Stimulated activated naive CD4-positive, alpha-beta T cell treated with Interleukin-2 at 50 U/mL for 16 hours (primary cell): ENCODE measurements around the gene ATP5F1D.
A peak's percentile ranks its signal among the peaks of the same experiment; 100 is the strongest.
"Not testable (repeated sequence)": the region's sequence is repeated elsewhere in the genome, so short reads cannot be mapped to it uniquely, and the experiment has no call there.

Source experiments
- DNase-seq: peaks from one replicate; lab custom pipeline; 2025; lab: John Stamatoyannopoulos, UW

ATP5F1D gene

GRCh38 chr19:1233115-1233667 is 8.4 kb upstream of the ATP5F1D start:
- no peak for DNase-seq

DNA sequence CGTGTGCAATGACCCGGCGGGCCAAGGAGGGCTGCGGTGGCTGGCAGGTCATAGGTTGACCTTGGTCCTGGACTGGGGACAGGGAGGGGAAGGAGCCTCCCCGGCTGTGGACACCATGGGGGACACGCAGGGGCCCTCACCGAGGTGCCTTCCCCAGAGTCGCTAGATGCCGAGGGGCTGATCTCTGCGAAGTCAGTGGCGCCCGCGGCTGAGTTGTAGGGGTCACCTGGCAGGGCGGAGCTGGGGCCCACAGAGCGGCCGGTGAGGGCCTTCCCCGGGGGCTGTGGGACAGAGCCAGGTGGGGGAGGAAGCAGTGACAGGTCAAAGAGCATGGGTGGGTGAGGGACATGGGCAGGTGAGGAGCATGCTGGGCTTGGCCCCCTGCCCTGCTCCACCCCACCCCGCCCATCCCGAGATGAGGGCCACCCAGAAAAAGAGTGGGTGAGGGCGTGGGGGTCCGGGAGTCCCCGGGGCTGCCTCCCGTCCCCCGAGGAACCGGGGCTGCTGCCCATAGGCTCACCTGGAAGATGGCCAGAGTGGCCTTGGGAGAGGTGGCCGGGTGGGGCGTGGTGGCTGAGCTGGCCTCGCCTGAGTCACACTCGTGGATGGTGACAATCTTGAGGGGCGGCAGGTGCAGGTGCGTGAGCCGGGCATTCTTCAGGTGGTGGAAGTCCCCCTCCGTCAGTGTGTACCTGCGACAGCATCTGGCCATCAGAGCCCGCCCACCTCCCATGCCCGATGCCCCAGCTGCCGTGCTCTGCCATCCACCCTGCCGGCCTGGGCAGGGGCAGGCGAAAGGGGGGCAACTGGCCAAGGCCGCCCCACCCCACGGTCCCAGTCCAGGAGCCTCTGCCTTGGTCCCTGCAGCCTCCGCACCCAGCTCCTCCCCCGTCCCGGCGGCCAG is 7.2 kb upstream of the ATP5F1D start:
- DNase-seq = no peak

- DNase-seq = no peak
These were observed 6.6 kb upstream of the ATP5F1D start for GRCh38 chr19:1234955-1235380.

- DNase-seq = no peak
These were observed 5.7 kb upstream of the ATP5F1D start for GRCh38 chr19:1235625-1236538.

- DNase-seq = no peak
These were observed 5.0 kb upstream of the ATP5F1D start for GRCh38 chr19:1236576-1236975.

- DNase-seq = no peak
These were observed 4.4 kb upstream of the ATP5F1D start for GRCh38 chr19:1237027-1237659.

GRCh38 chr19:1237754-1238368 is 3.7 kb upstream of the ATP5F1D start, which contains the start of gene CBARP:
Gene CBARP, minus strand, starts transcription at chr19:1238005. Its CDS starts 1,905 bp downstream, at chr19:1236100.
- DNase-seq = peak; percentile 30

GRCh38 chr19:1238369-1239303 is 2.9 kb upstream of the ATP5F1D start:
- DNase-seq = no peak

DNA sequence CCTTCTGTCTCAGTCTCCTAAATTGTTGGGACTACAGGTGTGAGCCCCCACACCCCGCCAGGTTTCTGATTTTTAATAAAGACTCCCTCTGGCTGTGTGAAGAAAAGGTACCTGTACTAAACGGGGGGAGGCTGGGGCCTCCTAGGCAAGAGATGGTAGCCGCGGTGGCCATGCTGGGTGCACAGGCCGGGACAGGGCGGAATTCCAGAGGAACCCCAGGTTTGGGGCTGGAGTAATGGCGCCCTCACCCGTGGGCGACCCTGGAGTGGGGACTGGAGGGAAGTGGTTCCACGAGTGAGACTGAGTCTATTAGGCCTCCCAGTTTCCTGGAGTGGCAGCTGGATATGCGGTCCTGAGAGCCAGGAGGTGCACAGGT is 2.1 kb upstream of the ATP5F1D start:
- DNase-seq = no peak

- peak; percentile 88 for DNase-seq
These were observed 1.5 kb upstream of the ATP5F1D start for GRCh38 chr19:1239796-1240737.

- DNase-seq = no peak
These were observed 626 bp upstream of the ATP5F1D start for GRCh38 chr19:1240925-1241324.

DNA sequence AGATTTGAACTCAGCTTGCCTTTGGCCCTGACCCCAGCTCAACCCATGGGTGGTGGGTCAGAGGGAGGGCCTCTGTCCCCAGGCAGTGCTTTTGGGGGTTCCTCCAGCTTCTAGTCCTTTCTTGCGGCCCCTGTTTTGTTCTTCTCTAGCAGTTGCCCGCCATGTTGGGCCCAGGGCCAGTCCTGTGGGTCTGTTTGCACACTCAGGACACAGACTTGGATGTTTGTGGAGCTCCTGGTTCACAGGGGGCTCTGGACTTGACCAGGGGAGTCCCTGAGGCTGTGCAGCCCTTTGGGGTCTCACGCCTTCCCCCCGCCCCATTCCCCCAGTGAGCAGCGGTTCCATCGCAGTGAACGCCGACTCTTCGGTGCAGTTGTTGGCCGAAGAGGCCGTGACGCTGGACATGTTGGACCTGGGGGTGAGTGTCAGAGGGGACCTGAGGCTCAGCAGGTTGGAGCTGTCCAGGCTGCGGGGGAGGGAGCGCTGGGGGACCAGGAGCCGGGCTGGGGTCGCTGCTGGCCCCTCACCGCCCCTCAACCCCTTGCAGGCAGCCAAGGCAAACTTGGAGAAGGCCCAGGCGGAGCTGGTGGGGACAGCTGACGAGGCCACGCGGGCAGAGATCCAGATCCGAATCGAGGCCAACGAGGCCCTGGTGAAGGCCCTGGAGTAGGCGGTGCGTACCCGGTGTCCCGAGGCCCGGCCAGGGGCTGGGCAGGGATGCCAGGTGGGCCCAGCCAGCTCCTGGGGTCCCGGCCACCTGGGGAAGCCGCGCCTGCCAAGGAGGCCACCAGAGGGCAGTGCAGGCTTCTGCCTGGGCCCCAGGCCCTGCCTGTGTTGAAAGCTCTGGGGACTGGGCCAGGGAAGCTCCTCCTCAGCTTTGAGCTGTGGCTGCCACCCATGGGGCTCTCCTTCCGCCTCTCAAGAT is 2.5 kb downstream of the ATP5F1D start:
- peak; percentile 79 for DNase-seq

DNA sequence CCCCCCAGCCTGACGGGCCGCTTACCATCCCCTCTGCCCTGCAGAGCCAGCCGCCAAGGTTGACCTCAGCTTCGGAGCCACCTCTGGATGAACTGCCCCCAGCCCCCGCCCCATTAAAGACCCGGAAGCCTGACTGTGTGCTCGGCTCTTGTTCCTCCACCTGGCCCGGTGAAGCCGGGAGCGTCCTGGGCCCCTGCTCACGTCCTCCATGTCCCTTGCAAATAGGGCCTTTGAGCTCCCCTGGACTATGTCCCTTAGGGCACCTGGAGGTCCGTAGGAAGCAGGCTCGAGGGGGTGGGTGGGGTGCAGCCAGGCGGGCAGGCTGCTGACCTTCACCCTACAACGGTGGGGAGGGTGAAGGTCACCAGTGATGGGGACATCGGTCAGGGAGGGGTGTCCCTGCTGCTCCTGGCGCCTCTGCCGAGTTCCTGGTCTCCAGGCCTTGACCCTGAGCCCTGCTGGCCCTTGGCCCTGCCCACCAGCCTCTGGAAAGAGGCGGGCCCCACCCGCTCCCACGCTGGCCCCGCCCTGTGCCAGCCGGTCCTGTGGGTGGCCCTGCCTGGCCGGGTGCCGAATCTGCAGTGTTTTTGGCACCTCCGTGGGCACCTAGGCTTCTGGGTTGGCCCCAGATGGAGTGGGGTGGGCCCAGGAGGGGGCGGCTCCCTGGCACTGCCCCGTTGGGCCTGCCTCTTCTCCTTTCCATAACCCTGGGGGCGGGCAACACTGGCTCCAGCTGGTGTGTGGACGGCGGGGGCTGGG is 3.3 kb downstream of the ATP5F1D start:
- peak; percentile 15 for DNase-seq

DNA sequence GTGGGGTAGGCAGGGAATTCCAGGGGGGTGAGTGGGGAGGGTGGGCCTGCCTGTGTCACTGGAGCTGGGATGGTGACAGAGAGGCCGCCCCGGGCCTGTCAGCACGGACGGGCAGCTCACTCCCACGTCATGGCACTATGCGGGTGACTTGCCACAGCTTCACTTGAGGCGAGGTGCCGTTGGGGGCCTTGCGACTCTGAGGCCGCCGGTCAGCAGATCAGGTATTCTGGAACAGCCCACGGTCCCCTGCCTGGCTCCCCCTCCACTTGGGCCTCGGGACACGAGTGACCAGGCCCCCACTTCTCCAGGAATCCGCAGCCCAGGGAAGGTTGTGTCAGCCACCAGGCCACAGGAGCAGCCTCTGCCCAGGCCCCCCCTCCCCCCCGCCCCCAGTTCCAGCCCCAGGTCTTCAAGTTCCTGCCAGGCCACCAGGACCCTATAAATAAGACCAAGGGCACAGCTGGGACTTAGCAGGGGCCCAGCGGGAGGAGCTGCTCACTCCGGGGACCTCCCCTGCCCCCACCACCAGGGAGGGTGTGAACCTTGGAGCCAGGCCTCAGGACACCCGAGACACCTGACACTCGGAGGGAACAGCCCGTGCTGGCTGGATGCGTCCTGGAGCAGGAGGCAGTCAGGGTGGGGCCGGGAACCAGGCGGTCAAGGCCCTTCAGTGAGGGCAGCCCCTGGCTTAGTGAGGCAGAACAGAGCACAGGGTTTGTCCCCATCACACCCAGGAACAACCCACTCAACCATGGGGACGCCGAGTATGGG is 4.1 kb downstream of the ATP5F1D start:
- DNase-seq = no peak

DNA sequence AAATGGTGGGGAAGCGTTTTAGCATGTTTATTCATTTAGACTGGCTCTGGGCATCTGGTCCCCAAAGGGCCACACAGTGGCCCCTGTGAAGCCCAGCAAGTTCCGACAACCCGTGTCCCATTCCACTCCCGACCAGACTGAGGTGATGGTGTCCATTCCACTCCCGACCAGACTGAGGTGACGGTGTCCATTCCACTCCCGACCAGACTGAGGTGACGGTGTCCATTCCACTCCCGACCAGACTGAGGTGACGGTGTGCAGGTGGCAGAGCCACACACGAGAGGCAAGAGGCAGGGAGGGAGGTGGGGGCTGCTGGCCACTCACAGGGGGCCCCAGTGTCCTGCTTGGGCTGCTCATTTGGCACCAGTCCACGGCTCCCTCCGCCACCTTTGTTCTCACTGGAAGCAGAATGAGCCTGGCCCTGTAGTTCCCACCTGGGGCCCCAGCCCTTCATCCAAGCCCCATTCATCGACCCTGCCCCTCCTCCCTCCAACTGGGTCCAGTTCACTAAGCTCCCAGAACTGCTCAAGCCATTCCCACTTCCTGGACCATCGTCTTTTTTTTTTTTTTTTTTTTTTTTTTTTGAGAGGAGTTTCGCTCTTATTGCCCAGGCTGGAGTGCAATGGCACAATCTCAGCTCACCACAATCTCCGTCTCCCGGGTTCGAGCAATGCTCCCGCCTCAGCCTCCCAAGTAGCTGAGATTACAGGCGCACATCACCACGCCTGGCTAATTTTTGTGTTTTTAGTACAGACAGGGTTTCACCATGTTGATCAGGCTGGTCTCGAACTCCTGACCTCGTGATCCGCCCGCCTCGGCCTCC is 4.9 kb downstream of the ATP5F1D start:
- DNase-seq = not testable (repeated sequence)

DNA sequence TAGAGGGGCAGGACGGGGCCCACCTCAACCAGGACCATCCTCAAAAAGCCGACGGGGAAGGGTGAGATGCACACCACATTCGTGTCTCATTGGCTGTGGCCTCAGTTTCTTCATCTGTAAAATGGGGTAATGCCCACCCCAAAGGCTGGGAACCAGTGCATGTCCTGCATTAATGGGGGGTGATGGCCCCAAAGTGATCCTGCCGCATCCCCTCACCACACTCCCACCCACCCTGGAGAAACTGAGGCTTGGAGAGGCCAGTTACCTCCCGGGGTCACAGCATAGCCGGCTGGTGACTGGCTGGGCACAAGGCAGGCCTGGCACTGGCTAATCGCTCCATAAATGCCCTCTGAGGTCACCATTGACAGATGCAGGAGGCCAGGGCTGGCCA is 6.2 kb downstream of the ATP5F1D start:
- no peak for DNase-seq
